K562 (cell line): ENCODE data around the gene PLCB3. TPM values are rescaled to one million over a fixed set of nuclear protein-coding genes. Genes with fewer than 3 reads are reported as not detected.

Experiments
- ATAC-seq: fragments of 200-7000 bp; cut with Tn5 transposase; 3 replicates; pipeline ENCODE4 v1.9.1; 2020; ENCODE audit warnings: moderate library complexity
- BruUV-seq: library from RNA; stranded (reverse); fragments of 400-500 nt; replicated peaks from 2 replicates; lab custom pipeline; 2021; lab: Mats Ljungman, UMichigan
- CTCF ChIA-PET: fragments of 300-600 bp; formaldehyde crosslinking; extraction: SDS; loops from one replicate; lab custom pipeline; 2021; ENCODE audit warnings: low intra/inter-chr PET ratio; lab: Yijun Ruan, JAX
- POLR2A ChIA-PET: fragments of 300-600, 350-650 bp; sonication (Branson Sonifier 250); formaldehyde crosslinking; extraction: SDS; loops from one replicate; lab custom pipeline; 2021; ENCODE audit warnings: antibody characterized with exemption, inconsistent platforms; lab: Yijun Ruan, JAX
- DNase-seq, 4 experiments: peaks; one replicate each; pipeline versions ENCODE4 v3.0.0 to v3.0.0-alpha.2; 2011 to 2018; ENCODE audit warnings: low spot score in 3 of 4, mixed read lengths in 3 of 4; ENCODE audit errors: extremely low read depth in 1 of 4
- FAIRE-seq: peaks from 2 replicates; lab custom pipeline; 2011; peaks lifted over from hg19 to GRCh38; lab: Jason Lieb, UNC
- H2AFZ ChIP-seq: 2 replicates; pipeline ENCODE4 v1.6.0; 2011; ENCODE audit warnings: low read depth, low read length, control low read depth, inconsistent platforms
- H3K27ac ChIP-seq: fragments of 200-600 bp; 3 replicates; pipeline ENCODE4 v1.8.0; 2011; ENCODE audit warnings: low read depth, mild to moderate bottlenecking, control low read depth, inconsistent platforms, low read length, moderate library complexity, mixed read lengths; ENCODE audit errors: extremely low read depth
- H3K27me3 ChIP-seq, 2 experiments: fragments of 300-600 bp in 1 of 2; 2 replicates in 1 of 2; 3 replicates in 1 of 2; pipeline versions ENCODE4 v1.6.0 to v1.8.0; 2011; ENCODE audit warnings: inconsistent platforms in 2 of 2, low read length in 2 of 2, mild to moderate bottlenecking in 1 of 2, mixed read lengths in 1 of 2, moderate library complexity in 1 of 2; ENCODE audit not compliant: control insufficient read depth in 2 of 2, insufficient read depth in 2 of 2
- H3K36me3 ChIP-seq: fragments of 300-600 bp; 3 replicates; pipeline ENCODE4 v1.8.0; 2011; ENCODE audit warnings: mild to moderate bottlenecking, low read length, inconsistent platforms; ENCODE audit not compliant: control insufficient read depth, insufficient read depth
- H3K4me1 ChIP-seq, 2 experiments: fragments of 200-600 bp in 1 of 2; replicated peaks in 1 of 2; 2 replicates in 1 of 2; 3 replicates in 1 of 2; pipeline versions ENCODE4 v1.5.1 to v1.8.0; 2011; ENCODE audit warnings: inconsistent platforms in 2 of 2, low read length in 2 of 2, mild to moderate bottlenecking in 1 of 2, mixed read lengths in 1 of 2, moderate library complexity in 1 of 2; ENCODE audit not compliant: control insufficient read depth in 2 of 2, insufficient read depth in 2 of 2
- H3K4me2 ChIP-seq: 2 replicates; pipeline ENCODE4 v1.6.1; 2011; ENCODE audit warnings: low read length, control low read depth, inconsistent platforms, mixed read lengths; ENCODE audit not compliant: insufficient read depth
- H3K4me3 ChIP-seq: fragments of 200-600 bp; sonication (generic), shearing (Covaris generic); 2 replicates; pipeline ENCODE4 v1.5.1; 2016; ENCODE audit warnings: control low read depth, inconsistent platforms
- H3K79me2 ChIP-seq: fragments of 200-600 bp; 3 replicates; pipeline ENCODE4 v1.8.0; 2011; ENCODE audit warnings: low read length, inconsistent platforms; ENCODE audit not compliant: control insufficient read depth, insufficient read depth
- H3K9ac ChIP-seq, 2 experiments: 2 replicates each; pipeline versions ENCODE4 v1.6.0 to v1.6.1; 2011; ENCODE audit warnings: low read depth in 2 of 2, low read length in 2 of 2, control low read depth in 1 of 2, inconsistent platforms in 1 of 2, mild to moderate bottlenecking in 1 of 2, mixed read lengths in 1 of 2; ENCODE audit not compliant: insufficient read depth in 1 of 2
- H3K9me1 ChIP-seq: one replicate; pipeline ENCODE4 v1.6.0; 2011; ENCODE audit warnings: inconsistent platforms, mild to moderate bottlenecking, low read length, moderate library complexity; ENCODE audit not compliant: control insufficient read depth, insufficient read depth
- H3K9me3 ChIP-seq: replicated peaks from 2 replicates; pipeline ENCODE4 v1.5.1; 2011; ENCODE audit warnings: low read depth, low read length, inconsistent platforms; ENCODE audit not compliant: control insufficient read depth, insufficient read depth
- H4K20me1 ChIP-seq: replicated peaks from 2 replicates; pipeline ENCODE4 v1.6.1; 2011; ENCODE audit warnings: low read length, inconsistent platforms, mixed read lengths; ENCODE audit not compliant: control insufficient read depth, insufficient read depth
- BRF1 ChIP-seq: IDR thresholded peaks from 3 replicates; pipeline ENCODE4 v1.6.1; 2011; ENCODE audit warnings: borderline replicate concordance, mild to moderate bottlenecking; ENCODE audit not compliant: insufficient read length; ENCODE audit errors: extremely low read depth
- CSDE1 ChIP-seq, 2 experiments: fragments of 450-650 bp; IDR thresholded peaks; 2 replicates each; pipeline ENCODE4 v1.6.1; 2016; ENCODE audit warnings: mild to moderate bottlenecking in 1 of 2
- HMGN3 ChIP-seq: IDR thresholded peaks from 2 replicates; pipeline ENCODE4 v1.6.1; 2011; ENCODE audit warnings: borderline replicate concordance, low read depth, mild to moderate bottlenecking, mixed read lengths, low read length; ENCODE audit not compliant: insufficient read length; ENCODE audit errors: extremely low read depth
- KDM4B ChIP-seq, 2 experiments: fragments of 450-650 bp in 1 of 2; sonication (generic) in 1 of 2; IDR thresholded peaks; 2 replicates each; pipeline ENCODE4 v1.6.1; 2016 to 2017; ENCODE audit warnings: borderline replicate concordance in 2 of 2, antibody characterized with exemption in 1 of 2, low read depth in 1 of 2, mild to moderate bottlenecking in 1 of 2
- POLR2A ChIP-seq: fragments of 450-650 bp; conservative IDR thresholded peaks from 2 replicates; pipeline ENCODE4 v1.6.1; 2016
- POLR2AphosphoS2 ChIP-seq: IDR thresholded peaks from 2 replicates; pipeline ENCODE4 v1.6.1; 2012; ENCODE audit warnings: low read length, improper control_type of control experiment
- POLR2AphosphoS5 ChIP-seq: IDR thresholded peaks from 2 replicates; pipeline ENCODE4 v1.6.1; 2011; ENCODE audit warnings: mild to moderate bottlenecking, low read depth, low read length, moderate library complexity; ENCODE audit not compliant: control insufficient read depth, insufficient read depth
- POLR2G ChIP-seq: fragments of 200-400 bp; formaldehyde crosslinking; IDR thresholded peaks from 2 replicates; pipeline ENCODE4 v1.6.1; 2017; ENCODE audit warnings: low read depth, mild to moderate bottlenecking, antibody characterized with exemption, low read length, moderate library complexity
- RBFOX2 ChIP-seq: fragments of 200-400 bp; formaldehyde crosslinking; IDR thresholded peaks from 2 replicates; pipeline ENCODE4 v1.6.1; 2017; ENCODE audit warnings: low read depth, mild to moderate bottlenecking, low read length, moderate library complexity
- RBM22 ChIP-seq: fragments of 200-400 bp; formaldehyde crosslinking; IDR thresholded peaks from 2 replicates; pipeline ENCODE4 v1.6.1; 2018; ENCODE audit warnings: low read length, low read depth; ENCODE audit not compliant: poor library complexity, severe bottlenecking
- RBM39 ChIP-seq: fragments of 200-400 bp; formaldehyde crosslinking; optimal IDR thresholded peaks from 2 replicates; pipeline ENCODE3; 2018; ENCODE audit warnings: low read depth, low read length
- SUPT5H ChIP-seq: fragments of 450-650 bp; IDR thresholded peaks from 2 replicates; pipeline ENCODE4 v1.6.1; 2016
- TFAP4 ChIP-seq: sonication (generic); formaldehyde crosslinking; IDR thresholded peaks from 2 replicates; pipeline ENCODE4 v1.8.0; 2022; ENCODE audit warnings: missing genetic modification reagents, mild to moderate bottlenecking, moderate library complexity, borderline replicate concordance
- ZBTB33 ChIP-seq: sonication (generic); formaldehyde crosslinking; IDR thresholded peaks from 2 replicates; pipeline ENCODE4 v1.8.1; 2023; ENCODE audit warnings: mild to moderate bottlenecking, missing genetic modification reagents
- ZNF280B ChIP-seq: fragments of 250-450 bp; sonication (Bioruptor Pico); IDR thresholded peaks from 2 replicates; pipeline ENCODE4 v1.5.1; 2021; ENCODE audit warnings: mild to moderate bottlenecking
- WGBS: fragments of 100-300 bp; shearing (Covaris generic); methylation state at CpG from one replicate; pipeline ENCODE4 v1.1.6; 2016; ENCODE audit warnings: low coverage, mixed read lengths; ENCODE audit not compliant: insufficient coverage; ENCODE audit errors: missing lambda C conversion rate; 5-methylcytosine and 5-hydroxymethylcytosine counted together
- in situ Hi-C: fragments of 300-500 bp; cut with MboI; formaldehyde crosslinking; loops from 4 replicates; pipeline ENCODE4 v1.15.0; 2018; ENCODE audit warnings: inconsistent platforms, mixed read lengths
- intact Hi-C: fragments of 100-400 bp; cut with micrococcal nuclease; formaldehyde crosslinking; loops from 2 replicates; pipeline ENCODE4 v1.14.2; 2022
- polyA plus RNA-seq, 8 experiments: library from polyadenylated mRNA; depleted of rRNA in 4 of 8; stranded (reverse) in 5 of 8; unstranded in 3 of 8; fragments of >200 nt; fragmentation: Nextera tagmentation in 2 of 8; fragmentation: Illumina TruSeq in 1 of 8; extraction: Ambion mirVana in 2 of 8; extraction: Trizol in 1 of 8; gene quantifications; 2 replicates each; pipeline versions ENCODE4 v1.2.1 to v1.2.3, GENCODE V29; 2011 to 2014; ENCODE audit warnings: inconsistent platforms in 1 of 8, missing spikeins in 1 of 8
- total RNA-seq, 7 experiments: library from RNA; depleted of rRNA in 6 of 7; stranded (reverse); fragments of >200 nt in 6 of 7; fragmentation: Illumina TruSeq in 2 of 7; extraction: Trizol in 2 of 7; gene quantifications; 2 replicates each; pipeline versions ENCODE4 v1.2.1 to v1.2.3, GENCODE V29; 2011 to 2021; ENCODE audit warnings: low replicate concordance in 1 of 7

PLCB3 gene
- total and polyA plus RNA-seq, 9 of the 15 experiments (the other 6 are each of a cell fraction or from before 2014, with no cell fraction given), result 0.31 to 44.8 (median 14.6) TPM

- in situ Hi-C loops (no loop called here), intact Hi-C loops (no loop called here)
- CTCF ChIA-PET, result no interaction called here
- Histone ChIP-seq H3K4me1 (peaks cover 0 to 62% of the 10 kb centered on the region in 2 experiments; a peak in 3 of 5 replicates), H3K9me1 (peaks cover 5% of the 10 kb centered on the region), H3K27me3 (no peaks in the 10 kb centered on the region), H3K79me2 (peaks cover 30% of the 10 kb centered on the region), H3K4me2 (no peak overlapping the region), H3K36me3 (peaks cover 61% of the 10 kb centered on the region), H3K9ac (peak overlapping the region in 1 of 2 experiments; percentile 53; a peak in 2 of 4 replicates), H2AFZ (no peak overlapping the region), H3K9me3 (no peaks in the 10 kb centered on the region), H3K4me3 (no peak overlapping the region), H4K20me1 (no peaks in the 10 kb centered on the region), H3K27ac (no peak overlapping the region; the same call in 2 of the 3 replicates)
- no peak for FAIRE-seq
- TF ChIP-seq RBM39 (no peak), POLR2AphosphoS5 (0 out of 2 replicates have a peak, but pooled peaks have one; percentile 12), POLR2AphosphoS2 (0 out of 2 replicates have a peak, but pooled peaks have one; percentile 14), KDM4B (IDR thresholded peaks at IDR 0.05; ENCODE audit: borderline replicate concordance in 2 of 2, low read depth in 1 of 2) (no peak), RBFOX2 (peak; percentile 67), ZNF280B (CRISPR knock-in tag) (no peak), HMGN3 (peak; percentile 19), RBM22 (peak; percentile 62), POLR2G (peak; percentile 83), ZBTB33 (peak; percentile 72), TFAP4 (0 out of 2 replicates have a peak, but pooled peaks have one; percentile 30), POLR2A (peak; percentile 71), BRF1 (no peak), CSDE1 (IDR thresholded peaks at IDR 0.05) (no peak), SUPT5H (peak; percentile 57)
- WGBS, result 92% methylated on average over 21 of the region's 24 CpGs
- ATAC-seq, result no peak
- POLR2A ChIA-PET, result interaction anchor here (0.8 to 6.3 kb wide), 8 partner anchors 8 to 37 kb away, joined by 3 to 77 read pairs (median 4); partner anchors contain the start of genes FERMT3 and STIP1
- TSS peak; percentile 30 for BruUV-seq
- no peak for DNase-seq
These were observed 28.2 kb upstream of the PLCB3 start for GRCh38 chr11:64223001-64223651.
